Measurements from ENCODE around the gene CCDC24.

Gene CCDC24

DNA sequence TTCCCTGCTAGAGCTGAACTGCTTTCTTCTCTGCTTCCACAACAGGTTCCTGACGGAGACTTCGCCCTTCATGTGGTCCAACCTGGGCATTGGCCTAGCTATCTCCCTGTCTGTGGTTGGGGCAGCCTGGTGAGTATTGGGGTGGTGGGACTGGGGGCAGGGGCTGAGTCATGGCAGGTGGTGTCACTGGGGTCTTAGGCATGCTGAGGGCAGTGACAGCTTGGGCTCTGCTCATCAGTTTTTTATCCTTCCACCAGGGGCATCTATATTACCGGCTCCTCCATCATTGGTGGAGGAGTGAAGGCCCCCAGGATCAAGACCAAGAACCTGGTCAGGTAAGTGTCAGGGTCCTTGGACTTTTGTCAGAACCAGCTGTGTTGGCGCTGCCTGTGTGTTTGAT is 15.4 kb upstream of the CCDC24 start:
- TF ChIP-seq CTCF (IDR thresholded peaks at IDR 0.05; ENCODE audit: insufficient read depth, low read depth, low read length, missing control alignments) = peak; percentile 2
- peak overlapping the region; percentile 88 for H3K4me3 ChIP-seq (ENCODE audit: low read depth, low read length)
- DNase-seq (ENCODE audit: low read depth) = no peak

- no peak overlapping the region for H3K4me3 ChIP-seq (ENCODE audit: low read depth, low read length)
- no peak for DNase-seq (ENCODE audit: low read depth)
- TF ChIP-seq CTCF (IDR thresholded peaks at IDR 0.05; ENCODE audit: insufficient read depth, low read depth, low read length, missing control alignments) = no peak
Observed at GRCh38 chr1:43976890-43977289, 14.5 kb upstream of the CCDC24 start.

- DNase-seq (ENCODE audit: low read depth) = no peak
- H3K4me3 ChIP-seq (ENCODE audit: low read depth, low read length) = no peak overlapping the region
- no peak for TF ChIP-seq CTCF (IDR thresholded peaks at IDR 0.05; ENCODE audit: insufficient read depth, low read depth, low read length, missing control alignments)
Observed at GRCh38 chr1:43977376-43978263, 13.8 kb upstream of the CCDC24 start.

DNA sequence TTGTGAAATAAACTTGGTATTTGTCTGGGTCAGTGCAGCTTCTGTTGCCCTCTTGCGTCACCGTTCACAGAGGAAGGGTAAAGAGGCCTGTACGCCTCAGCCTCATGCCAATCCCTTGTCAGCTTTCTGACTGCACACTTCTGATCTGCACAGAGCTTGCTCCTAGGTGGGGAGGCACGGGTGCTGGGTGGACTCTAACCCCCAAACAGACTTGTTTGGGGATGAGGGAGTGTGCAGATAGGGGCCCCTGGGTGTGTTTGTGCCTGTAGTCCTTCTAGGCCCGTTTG is 13.2 kb upstream of the CCDC24 start:
- no peak overlapping the region for H3K4me3 ChIP-seq (ENCODE audit: low read depth, low read length)
- no peak for DNase-seq (ENCODE audit: low read depth)
- no peak for TF ChIP-seq CTCF (IDR thresholded peaks at IDR 0.05; ENCODE audit: insufficient read depth, low read depth, low read length, missing control alignments)

DNA sequence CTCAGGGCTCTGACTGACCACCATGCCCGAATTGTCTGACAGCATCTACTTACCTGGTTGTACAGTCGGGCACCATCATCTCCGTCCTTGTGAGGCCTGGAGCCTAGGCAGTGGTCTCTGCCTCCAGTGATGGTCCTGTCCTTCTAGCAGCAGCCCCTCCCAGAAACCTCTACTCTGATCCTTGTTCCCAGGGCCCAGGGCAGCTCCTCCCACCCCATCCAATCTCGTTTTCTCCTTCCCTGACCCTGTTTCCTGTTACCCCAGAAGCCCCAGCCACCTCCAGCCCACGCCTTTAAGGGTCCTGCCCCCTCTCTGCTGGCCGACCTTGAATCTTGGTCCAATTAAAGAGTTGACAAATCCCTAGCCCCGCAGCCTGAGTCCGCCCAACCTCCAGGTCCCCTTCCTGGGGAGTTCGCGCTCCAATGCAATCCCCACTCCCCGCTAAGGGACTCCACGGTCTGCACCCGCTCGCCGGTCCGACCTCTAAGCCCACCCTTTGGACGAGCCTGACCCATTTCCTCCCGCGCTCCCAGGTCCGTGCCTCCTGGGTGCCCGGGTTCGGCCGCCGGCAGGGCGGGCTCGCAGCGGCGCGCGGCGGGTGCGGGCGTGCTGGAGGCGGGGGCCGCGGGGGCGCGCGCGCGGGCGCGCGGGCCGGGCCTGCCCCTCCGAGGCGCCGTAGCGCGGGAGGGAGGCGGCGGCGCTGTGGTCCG is 12.7 kb upstream of the CCDC24 start, which contains the start of gene B4GALT2:
B4GALT2 (plus strand) TSS at position 660 of the 710 bp plus-strand sequence. CDS start 1,951 bp downstream, outside the sequence.
- DNase-seq (ENCODE audit: low read depth) = peak; percentile 57
- peak within 1 kb of the TSS; percentile 68 for H3K4me3 ChIP-seq (ENCODE audit: low read depth, low read length)
- no peak for TF ChIP-seq CTCF (IDR thresholded peaks at IDR 0.05; ENCODE audit: insufficient read depth, low read depth, low read length, missing control alignments)

DNA sequence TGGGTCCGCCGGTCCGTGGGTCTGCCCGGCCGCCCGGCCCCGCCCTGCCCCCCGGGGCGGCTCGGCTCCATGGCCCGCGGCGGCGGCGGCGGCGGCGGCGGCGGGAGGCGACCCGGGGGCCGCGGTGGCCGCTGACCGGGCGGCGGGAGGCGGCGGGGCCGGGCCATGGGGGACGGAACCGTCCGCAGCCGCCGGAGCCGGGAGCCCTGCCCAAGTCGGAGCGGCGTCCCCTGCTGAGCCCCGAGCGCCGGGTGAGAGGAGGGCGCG is 12.2 kb upstream of the CCDC24 start:
- no peak for TF ChIP-seq CTCF (IDR thresholded peaks at IDR 0.05; ENCODE audit: insufficient read depth, low read depth, low read length, missing control alignments)
- DNase-seq (ENCODE audit: low read depth) = no peak
- peak overlapping the region; percentile 68 for H3K4me3 ChIP-seq (ENCODE audit: low read depth, low read length)
